ENCODE data around the gene PSMB2.

DNA sequence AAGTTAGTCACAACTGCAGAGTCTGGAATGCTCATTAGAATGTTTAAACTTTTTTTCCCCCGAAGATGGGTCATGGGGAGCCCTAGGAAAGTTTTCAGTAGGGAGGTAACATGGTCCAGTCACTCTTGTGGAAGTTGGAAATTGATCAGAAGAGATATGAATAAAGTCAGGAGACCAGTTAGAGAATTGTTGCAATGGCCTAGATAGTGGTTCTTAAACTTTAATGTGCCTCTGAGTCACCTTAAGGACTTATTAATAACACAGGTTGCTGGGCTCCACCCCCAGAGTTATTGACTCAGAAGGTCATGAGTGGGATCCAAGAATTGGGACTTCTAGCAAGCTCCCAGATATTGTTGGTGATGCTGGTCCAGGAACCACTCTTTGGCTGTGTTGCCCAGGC is 71.4 kb downstream of the PSMB2 start:
- TF ChIP-seq EP300 (IDR thresholded peaks at IDR 0.05), result no peak
- TF ChIP-seq, protein P1, sequence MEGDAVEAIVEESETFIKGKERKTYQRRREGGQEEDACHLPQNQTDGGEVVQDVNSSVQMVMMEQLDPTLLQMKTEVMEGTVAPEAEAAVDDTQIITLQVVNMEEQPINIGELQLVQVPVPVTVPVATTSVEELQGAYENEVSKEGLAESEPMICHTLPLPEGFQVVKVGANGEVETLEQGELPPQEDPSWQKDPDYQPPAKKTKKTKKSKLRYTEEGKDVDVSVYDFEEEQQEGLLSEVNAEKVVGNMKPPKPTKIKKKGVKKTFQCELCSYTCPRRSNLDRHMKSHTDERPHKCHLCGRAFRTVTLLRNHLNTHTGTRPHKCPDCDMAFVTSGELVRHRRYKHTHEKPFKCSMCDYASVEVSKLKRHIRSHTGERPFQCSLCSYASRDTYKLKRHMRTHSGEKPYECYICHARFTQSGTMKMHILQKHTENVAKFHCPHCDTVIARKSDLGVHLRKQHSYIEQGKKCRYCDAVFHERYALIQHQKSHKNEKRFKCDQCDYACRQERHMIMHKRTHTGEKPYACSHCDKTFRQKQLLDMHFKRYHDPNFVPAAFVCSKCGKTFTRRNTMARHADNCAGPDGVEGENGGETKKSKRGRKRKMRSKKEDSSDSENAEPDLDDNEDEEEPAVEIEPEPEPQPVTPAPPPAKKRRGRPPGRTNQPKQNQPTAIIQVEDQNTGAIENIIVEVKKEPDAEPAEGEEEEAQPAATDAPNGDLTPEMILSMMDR (IDR thresholded peaks at IDR 0.05), result no peak

All from sigmoid colon (tissue), 4 donors.